ENCODE results near the gene INPP4B. TPM values are rescaled to one million over a fixed set of nuclear protein-coding genes. Genes with fewer than 3 reads are reported as not detected.

INPP4B gene
- total RNA-seq, 2 experiments from 2014 or later = not detected

DNA sequence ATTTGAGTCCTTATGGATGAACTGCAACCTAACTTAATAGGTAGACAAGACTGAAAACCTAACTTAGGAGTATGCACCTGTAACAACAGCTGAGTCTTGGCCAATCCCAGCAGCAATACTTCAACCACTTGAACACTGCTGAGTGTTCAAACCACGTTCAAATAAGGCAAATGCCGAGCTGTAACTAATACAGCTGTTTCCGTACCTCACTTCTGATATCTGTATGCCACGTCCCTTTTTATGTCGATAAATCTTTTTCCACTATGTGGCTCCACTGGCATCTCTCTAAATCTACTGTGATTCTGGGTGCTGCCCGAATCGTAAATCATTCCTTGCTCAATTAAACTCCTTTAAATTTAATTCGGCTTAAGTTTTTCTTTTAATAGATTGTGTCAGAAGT is 459.7 kb downstream of the INPP4B start:
- ChIA-PET POLR2A (no interaction called here), CTCF (ENCODE audit: unreplicated experiment) (no interaction called here)
- no peak overlapping the region for H3K27ac ChIP-seq (ENCODE audit: low read depth, low read length, poor library complexity, severe bottlenecking)

DNA sequence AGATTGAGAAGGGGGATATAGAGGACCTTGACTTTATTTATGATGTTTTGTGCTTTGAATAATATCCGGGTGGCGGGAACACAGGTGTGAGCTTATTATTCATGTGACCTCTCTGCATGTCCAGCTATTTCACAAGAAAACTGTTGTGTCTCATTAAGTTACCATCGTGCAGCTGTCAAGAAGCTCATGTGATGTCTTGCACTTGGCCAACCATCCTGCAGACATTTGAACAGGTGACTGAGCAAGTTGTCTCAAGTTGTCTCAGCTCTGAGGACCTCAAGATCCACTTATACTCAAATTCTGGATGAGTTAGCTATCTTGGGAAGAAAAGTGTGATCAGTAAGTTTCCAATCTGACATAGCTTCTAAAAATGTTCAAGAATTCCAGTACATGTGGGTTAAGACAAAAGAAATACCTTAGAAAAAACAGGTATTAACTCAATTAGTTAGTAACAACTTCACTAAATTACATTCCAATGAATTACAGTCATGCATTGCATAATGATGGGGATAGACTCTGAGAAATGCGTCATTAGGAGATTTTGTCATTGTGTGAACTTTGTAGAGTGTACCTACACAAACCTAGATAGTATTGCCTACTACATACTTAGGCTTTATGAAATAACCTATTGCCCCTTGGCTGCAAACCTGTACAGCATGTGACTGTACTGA is 462.2 kb downstream of the INPP4B start:
- Histone ChIP-seq H3K4me3 (ENCODE audit: low read depth, low read length, poor library complexity, severe bottlenecking) (no peak overlapping the region), H2AFZ (ENCODE audit: low read length) (no peak overlapping the region), H3K27ac (ENCODE audit: low read depth, low read length, poor library complexity, severe bottlenecking) (no peak overlapping the region), H3K36me3 (ENCODE audit: insufficient read depth, low read length) (no peaks in the 10 kb centered on the region), H3K4me2 (ENCODE audit: low read length) (no peak overlapping the region), H4K20me1 (ENCODE audit: insufficient read depth, low read length) (no peaks in the 10 kb centered on the region; the same call in 1 of the 2 replicates), H3K9me2 (ENCODE audit: insufficient read depth, low read length) (no peaks in the 10 kb centered on the region), H3K4me1 (ENCODE audit: insufficient read depth, low read length, poor library complexity, severe bottlenecking) (no peaks in the 10 kb centered on the region), H3K9me3 (ENCODE audit: low read length) (no peaks in the 10 kb centered on the region), H3K79me2 (ENCODE audit: insufficient read depth, low read depth, low read length) (no peaks in the 10 kb centered on the region)
- no peak for TF ChIP-seq EZH2phosphoT487 (IDR thresholded peaks at IDR 0.05; ENCODE audit: borderline replicate concordance, low read depth, low read length)
- TF ChIP-seq, protein P1, sequence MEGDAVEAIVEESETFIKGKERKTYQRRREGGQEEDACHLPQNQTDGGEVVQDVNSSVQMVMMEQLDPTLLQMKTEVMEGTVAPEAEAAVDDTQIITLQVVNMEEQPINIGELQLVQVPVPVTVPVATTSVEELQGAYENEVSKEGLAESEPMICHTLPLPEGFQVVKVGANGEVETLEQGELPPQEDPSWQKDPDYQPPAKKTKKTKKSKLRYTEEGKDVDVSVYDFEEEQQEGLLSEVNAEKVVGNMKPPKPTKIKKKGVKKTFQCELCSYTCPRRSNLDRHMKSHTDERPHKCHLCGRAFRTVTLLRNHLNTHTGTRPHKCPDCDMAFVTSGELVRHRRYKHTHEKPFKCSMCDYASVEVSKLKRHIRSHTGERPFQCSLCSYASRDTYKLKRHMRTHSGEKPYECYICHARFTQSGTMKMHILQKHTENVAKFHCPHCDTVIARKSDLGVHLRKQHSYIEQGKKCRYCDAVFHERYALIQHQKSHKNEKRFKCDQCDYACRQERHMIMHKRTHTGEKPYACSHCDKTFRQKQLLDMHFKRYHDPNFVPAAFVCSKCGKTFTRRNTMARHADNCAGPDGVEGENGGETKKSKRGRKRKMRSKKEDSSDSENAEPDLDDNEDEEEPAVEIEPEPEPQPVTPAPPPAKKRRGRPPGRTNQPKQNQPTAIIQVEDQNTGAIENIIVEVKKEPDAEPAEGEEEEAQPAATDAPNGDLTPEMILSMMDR (conservative IDR thresholded peaks at IDR 0.05; ENCODE audit: low read length) = no peak
- BruUV-seq (replicated peaks) = no TSS peak
- intact Hi-C loops (cut with micrococcal nuclease; ENCODE audit: unreplicated experiment) = no loop called here
- DNase-seq (ENCODE audit: low spot score) = no peak
- ChIA-PET POLR2A (interaction anchor here (0.6 to 0.8 kb wide), 3 partner anchors 14 to 538 kb away, joined by 3 to 7 read pairs (median 3); no protein-coding TSS in a partner anchor), CTCF (ENCODE audit: unreplicated experiment) (no interaction called here)

More for the DNA sequence above, 459.7 kb downstream of the INPP4B start:
- Histone ChIP-seq H3K9me2 (ENCODE audit: insufficient read depth, low read length) (no peaks in the 10 kb centered on the region), H3K4me1 (ENCODE audit: insufficient read depth, low read length, poor library complexity, severe bottlenecking) (no peaks in the 10 kb centered on the region), H4K20me1 (ENCODE audit: insufficient read depth, low read length) (no peaks in the 10 kb centered on the region; the same call in 1 of the 2 replicates), H3K4me2 (ENCODE audit: low read length) (no peak overlapping the region), H3K9me3 (ENCODE audit: low read length) (no peaks in the 10 kb centered on the region), H3K79me2 (ENCODE audit: insufficient read depth, low read depth, low read length) (no peaks in the 10 kb centered on the region), H3K36me3 (ENCODE audit: insufficient read depth, low read length) (no peaks in the 10 kb centered on the region), H2AFZ (ENCODE audit: low read length) (no peak overlapping the region), H3K4me3 (ENCODE audit: low read depth, low read length, poor library complexity, severe bottlenecking) (no peak overlapping the region)
- TF ChIP-seq, protein P1 (conservative IDR thresholded peaks at IDR 0.05; ENCODE audit: low read length) = no peak
- TF ChIP-seq EZH2phosphoT487 (IDR thresholded peaks at IDR 0.05; ENCODE audit: borderline replicate concordance, low read depth, low read length) = no peak
- no peak for DNase-seq (ENCODE audit: low spot score)
- intact Hi-C loops (cut with micrococcal nuclease; ENCODE audit: unreplicated experiment) = no loop called here
- BruUV-seq (replicated peaks) = no TSS peak

- POLR2A ChIA-PET = interaction anchor here (0.6 to 0.8 kb wide), 3 partner anchors 15 to 539 kb away, joined by 3 to 7 read pairs (median 3); no protein-coding TSS in a partner anchor
- no TSS peak for BruUV-seq (replicated peaks)
- H3K27ac ChIP-seq (ENCODE audit: low read depth, low read length, poor library complexity, severe bottlenecking) = no peak overlapping the region
- H2AFZ ChIP-seq (ENCODE audit: low read length) = no peak overlapping the region
- DNase-seq (ENCODE audit: low spot score) = no peak
- no peak overlapping the region for H3K4me2 ChIP-seq (ENCODE audit: low read length)
- H3K4me3 ChIP-seq (ENCODE audit: low read depth, low read length, poor library complexity, severe bottlenecking) = no peak overlapping the region
- H4K20me1 ChIP-seq (ENCODE audit: insufficient read depth, low read length) = no peaks in the 10 kb centered on the region; the same call in 1 of the 2 replicates
- intact Hi-C loops (cut with micrococcal nuclease; ENCODE audit: unreplicated experiment) = no loop called here
- H3K79me2 ChIP-seq (ENCODE audit: insufficient read depth, low read depth, low read length) = no peaks in the 10 kb centered on the region
- H3K9me2 ChIP-seq (ENCODE audit: insufficient read depth, low read length) = no peaks in the 10 kb centered on the region
- no peaks in the 10 kb centered on the region for H3K9me3 ChIP-seq (ENCODE audit: low read length)
- TF ChIP-seq, protein P1 (conservative IDR thresholded peaks at IDR 0.05; ENCODE audit: low read length) = no peak
- TF ChIP-seq EZH2phosphoT487 (IDR thresholded peaks at IDR 0.05; ENCODE audit: borderline replicate concordance, low read depth, low read length) = no peak
- H3K4me1 ChIP-seq (ENCODE audit: insufficient read depth, low read length, poor library complexity, severe bottlenecking) = no peaks in the 10 kb centered on the region
- CTCF ChIA-PET (ENCODE audit: unreplicated experiment) = no interaction called here
- H3K36me3 ChIP-seq (ENCODE audit: insufficient read depth, low read length) = no peaks in the 10 kb centered on the region
These were observed 462.7 kb downstream of the INPP4B start for GRCh38 chr4:142383354-142383753.
